K562 (cell line): Measurements from ENCODE around the gene MYOM1. TPM values are rescaled to one million over a fixed set of nuclear protein-coding genes. Genes with fewer than 3 reads are reported as not detected.

ENCODE experiments used
- BRF1 ChIP-seq: IDR thresholded peaks from 3 replicates; pipeline ENCODE4 v1.6.1; 2011; ENCODE audit warnings: borderline replicate concordance, mild to moderate bottlenecking; ENCODE audit not compliant: insufficient read length; ENCODE audit errors: extremely low read depth
- CBFB ChIP-seq: sonication (generic); formaldehyde crosslinking; IDR thresholded peaks from 2 replicates; pipeline ENCODE4 v1.4.0; 2020; ENCODE audit warnings: mild to moderate bottlenecking, missing genetic modification reagents
- CHD1 ChIP-seq: fragments of 200-600 bp; sonication (generic); IDR thresholded peaks from one replicate; pipeline ENCODE4 v1.6.1; 2012; ENCODE audit warnings: mild to moderate bottlenecking, moderate library complexity, low read length, inconsistent platforms
- HNRNPK ChIP-seq: fragments of 200-400 bp; formaldehyde crosslinking; IDR thresholded peaks from one replicate; pipeline ENCODE4 v1.6.1; 2018; ENCODE audit warnings: mild to moderate bottlenecking, low read depth, low read length; ENCODE audit not compliant: poor library complexity, severe bottlenecking
- LARP7 ChIP-seq: fragments of 450-650 bp; IDR thresholded peaks from 2 replicates; pipeline ENCODE4 v1.6.1; 2016
- SIRT6 ChIP-seq: IDR thresholded peaks from one replicate; pipeline ENCODE4 v1.6.1; 2012; ENCODE audit warnings: low read depth, mild to moderate bottlenecking, control low read depth, inconsistent platforms, low read length, moderate library complexity
- SMAD4 ChIP-seq: fragments of 250-450 bp; sonication (Bioruptor Pico); conservative IDR thresholded peaks from 2 replicates; pipeline ENCODE4 v1.8.0; 2021; ENCODE audit warnings: inconsistent platforms, mild to moderate bottlenecking, moderate library complexity
- SREBF1 ChIP-seq: fragments of 150-350 bp; IDR thresholded peaks from 2 replicates; pipeline ENCODE4 v1.6.1; 2014; ENCODE audit warnings: antibody characterized with exemption, low read depth, low read length, borderline replicate concordance
- SREBF2 ChIP-seq: sonication (generic); formaldehyde crosslinking; IDR thresholded peaks from 2 replicates; pipeline ENCODE4 v1.4.0; 2020; ENCODE audit warnings: mild to moderate bottlenecking, missing genetic modification reagents
- TEAD1 ChIP-seq, 2 experiments: fragments of 450-650 bp in 1 of 2; sonication (generic) in 1 of 2; formaldehyde crosslinking; IDR thresholded peaks; 2 replicates each; pipeline versions ENCODE4 v1.4.0 to v1.8.0; 2020 to 2022; ENCODE audit warnings: mild to moderate bottlenecking in 2 of 2, missing genetic modification reagents in 1 of 2
- ZC3H8 ChIP-seq: fragments of 450-650 bp; IDR thresholded peaks from 2 replicates; pipeline ENCODE4 v1.6.1; 2017
- ZNF384 ChIP-seq: IDR thresholded peaks from 2 replicates; pipeline ENCODE4 v1.6.1; 2012; ENCODE audit warnings: low read depth, low read length, improper control_type of control experiment
- ZNF408 ChIP-seq: fragments of 250-450 bp; sonication (Bioruptor Pico); IDR thresholded peaks from 2 replicates; pipeline ENCODE4 v1.4.0; 2020; ENCODE audit warnings: low read depth, mild to moderate bottlenecking, moderate library complexity
- ZSCAN32 ChIP-seq: fragments of 450-650 bp; formaldehyde crosslinking; IDR thresholded peaks from 2 replicates; pipeline ENCODE4 v1.4.0; 2020; ENCODE audit warnings: mild to moderate bottlenecking, moderate library complexity
- polyA plus RNA-seq, 8 experiments: library from polyadenylated mRNA; depleted of rRNA in 4 of 8; stranded (reverse) in 5 of 8; unstranded in 3 of 8; fragments of >200 nt; fragmentation: Nextera tagmentation in 2 of 8; fragmentation: Illumina TruSeq in 1 of 8; extraction: Ambion mirVana in 2 of 8; extraction: Trizol in 1 of 8; gene quantifications; 2 replicates each; pipeline versions ENCODE4 v1.2.1 to v1.2.3, GENCODE V29; 2011 to 2014; ENCODE audit warnings: inconsistent platforms in 1 of 8, missing spikeins in 1 of 8
- total RNA-seq, 7 experiments: library from RNA; depleted of rRNA in 6 of 7; stranded (reverse); fragments of >200 nt in 6 of 7; fragmentation: Illumina TruSeq in 2 of 7; extraction: Trizol in 2 of 7; gene quantifications; 2 replicates each; pipeline versions ENCODE4 v1.2.1 to v1.2.3, GENCODE V29; 2011 to 2021; ENCODE audit warnings: low replicate concordance in 1 of 7
- TF ChIP-seq, protein P1 (sequence below), 2 experiments: fragments of 250-450 bp in 1 of 2; fragments of 450-650 bp in 1 of 2; sonication (Bioruptor Pico) in 1 of 2; IDR thresholded peaks; 2 replicates each; pipeline versions ENCODE4 v1.6.1 to v1.8.0; 2016 to 2021; ENCODE audit warnings: mild to moderate bottlenecking in 2 of 2, moderate library complexity in 2 of 2, missing compliant biosample characterization in 1 of 2, missing genetic modification characterization in 1 of 2
- TF ChIP-seq, protein P2 (sequence below): fragments of 450-650 bp; IDR thresholded peaks from 2 replicates; pipeline ENCODE4 v1.6.1; 2016; ENCODE audit warnings: mild to moderate bottlenecking
- TF ChIP-seq, protein P3 (sequence below): fragments of 450-650 bp; conservative IDR thresholded peaks from 2 replicates; pipeline ENCODE4 v1.6.1; 2016; ENCODE audit warnings: missing genetic modification characterization, low read depth, mild to moderate bottlenecking, control low read depth, missing compliant biosample characterization
- TF ChIP-seq, protein P4 (sequence below): sonication (generic); formaldehyde crosslinking; IDR thresholded peaks from 2 replicates; pipeline ENCODE4 v1.8.0; 2023; ENCODE audit warnings: mild to moderate bottlenecking, missing genetic modification reagents
- TF ChIP-seq, protein P5 (sequence below), 3 experiments: fragments of 200-800 bp in 1 of 3; sonication (Bioruptor generic) in 1 of 3; sonication (generic) in 1 of 3; formaldehyde crosslinking in 1 of 3; IDR thresholded peaks; 2 replicates each; pipeline versions ENCODE4 v1.6.1 to v1.8.0; 2016 to 2022; ENCODE audit warnings: mild to moderate bottlenecking in 2 of 3, missing compliant biosample characterization in 2 of 3, missing genetic modification characterization in 2 of 3, missing genetic modification reagents in 1 of 3

The MYOM1 gene
- total and polyA plus RNA-seq, 9 of the 15 experiments (the other 6 are each of a cell fraction or from before 2014, with no cell fraction given) = 0.01 to 0.62 (median 0.25) TPM

DNA sequence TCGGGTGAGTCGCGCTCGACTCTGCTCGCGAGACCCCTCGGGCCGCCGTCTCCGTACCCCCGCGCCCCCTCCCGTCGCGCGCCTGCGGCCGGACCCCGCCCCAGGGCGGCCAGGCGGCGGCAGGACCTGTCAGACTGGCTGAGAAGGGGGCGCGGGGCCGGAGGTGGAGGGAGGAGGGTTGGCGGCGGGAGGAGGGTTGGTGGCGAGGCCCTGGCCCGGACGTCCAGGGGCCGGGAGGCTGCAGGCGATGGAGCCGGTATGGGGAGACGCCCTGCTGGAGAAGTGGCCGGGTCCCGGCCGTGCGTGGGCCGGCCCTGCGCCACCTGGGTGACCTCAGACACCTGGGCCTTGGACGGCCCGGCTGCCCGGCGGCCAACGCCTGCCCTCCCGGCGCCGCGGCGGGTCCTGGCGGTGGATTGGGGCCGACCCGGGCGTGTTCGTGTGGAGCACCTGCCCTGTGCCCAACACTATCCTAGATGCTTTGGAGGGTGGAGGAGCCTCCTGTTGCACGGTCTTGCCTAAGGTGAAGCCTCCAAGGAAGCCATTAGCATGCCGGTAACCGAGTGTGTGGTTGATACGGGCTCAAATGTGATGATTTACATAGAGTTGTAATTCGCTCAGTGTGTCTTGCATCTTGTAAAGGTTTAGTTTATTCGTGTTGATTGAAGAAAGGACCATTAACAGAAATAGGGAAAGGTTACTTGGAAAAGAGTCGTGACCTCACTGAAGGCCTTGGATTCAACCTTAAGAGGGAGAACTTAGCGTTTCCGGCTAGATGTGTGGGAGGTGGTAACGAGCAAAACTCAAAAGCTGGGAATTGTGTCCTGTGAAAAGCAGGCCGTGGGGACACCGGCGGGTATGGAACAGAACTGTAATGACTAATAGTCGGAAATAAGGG lies 42.7 kb upstream of the MYOM1 start (continued):
- TF ChIP-seq LARP7 = no peak
- TF ChIP-seq CHD1 = no peak
- TF ChIP-seq ZSCAN32 = no peak
- TF ChIP-seq, protein P1, sequence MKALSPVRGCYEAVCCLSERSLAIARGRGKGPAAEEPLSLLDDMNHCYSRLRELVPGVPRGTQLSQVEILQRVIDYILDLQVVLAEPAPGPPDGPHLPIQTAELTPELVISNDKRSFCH (CRISPR knock-in tag; IDR thresholded peaks at IDR 0.05) = no peak
- TF ChIP-seq, protein P1 (tag; IDR thresholded peaks at IDR 0.05) = no peak
- TF ChIP-seq, protein P2, sequence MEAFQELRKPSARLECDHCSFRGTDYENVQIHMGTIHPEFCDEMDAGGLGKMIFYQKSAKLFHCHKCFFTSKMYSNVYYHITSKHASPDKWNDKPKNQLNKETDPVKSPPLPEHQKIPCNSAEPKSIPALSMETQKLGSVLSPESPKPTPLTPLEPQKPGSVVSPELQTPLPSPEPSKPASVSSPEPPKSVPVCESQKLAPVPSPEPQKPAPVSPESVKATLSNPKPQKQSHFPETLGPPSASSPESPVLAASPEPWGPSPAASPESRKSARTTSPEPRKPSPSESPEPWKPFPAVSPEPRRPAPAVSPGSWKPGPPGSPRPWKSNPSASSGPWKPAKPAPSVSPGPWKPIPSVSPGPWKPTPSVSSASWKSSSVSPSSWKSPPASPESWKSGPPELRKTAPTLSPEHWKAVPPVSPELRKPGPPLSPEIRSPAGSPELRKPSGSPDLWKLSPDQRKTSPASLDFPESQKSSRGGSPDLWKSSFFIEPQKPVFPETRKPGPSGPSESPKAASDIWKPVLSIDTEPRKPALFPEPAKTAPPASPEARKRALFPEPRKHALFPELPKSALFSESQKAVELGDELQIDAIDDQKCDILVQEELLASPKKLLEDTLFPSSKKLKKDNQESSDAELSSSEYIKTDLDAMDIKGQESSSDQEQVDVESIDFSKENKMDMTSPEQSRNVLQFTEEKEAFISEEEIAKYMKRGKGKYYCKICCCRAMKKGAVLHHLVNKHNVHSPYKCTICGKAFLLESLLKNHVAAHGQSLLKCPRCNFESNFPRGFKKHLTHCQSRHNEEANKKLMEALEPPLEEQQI = no peak
- no peak for TF ChIP-seq SREBF2 (CRISPR knock-in tag)
- no peak for TF ChIP-seq HNRNPK
- TF ChIP-seq, protein P3, sequence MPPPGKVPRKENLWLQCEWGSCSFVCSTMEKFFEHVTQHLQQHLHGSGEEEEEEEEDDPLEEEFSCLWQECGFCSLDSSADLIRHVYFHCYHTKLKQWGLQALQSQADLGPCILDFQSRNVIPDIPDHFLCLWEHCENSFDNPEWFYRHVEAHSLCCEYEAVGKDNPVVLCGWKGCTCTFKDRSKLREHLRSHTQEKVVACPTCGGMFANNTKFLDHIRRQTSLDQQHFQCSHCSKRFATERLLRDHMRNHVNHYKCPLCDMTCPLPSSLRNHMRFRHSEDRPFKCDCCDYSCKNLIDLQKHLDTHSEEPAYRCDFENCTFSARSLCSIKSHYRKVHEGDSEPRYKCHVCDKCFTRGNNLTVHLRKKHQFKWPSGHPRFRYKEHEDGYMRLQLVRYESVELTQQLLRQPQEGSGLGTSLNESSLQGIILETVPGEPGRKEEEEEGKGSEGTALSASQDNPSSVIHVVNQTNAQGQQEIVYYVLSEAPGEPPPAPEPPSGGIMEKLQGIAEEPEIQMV (tag) = no peak
- TF ChIP-seq ZNF384 = no peak
- TF ChIP-seq ZC3H8 = no peak
- no peak for TF ChIP-seq SIRT6
- TF ChIP-seq, protein P4, sequence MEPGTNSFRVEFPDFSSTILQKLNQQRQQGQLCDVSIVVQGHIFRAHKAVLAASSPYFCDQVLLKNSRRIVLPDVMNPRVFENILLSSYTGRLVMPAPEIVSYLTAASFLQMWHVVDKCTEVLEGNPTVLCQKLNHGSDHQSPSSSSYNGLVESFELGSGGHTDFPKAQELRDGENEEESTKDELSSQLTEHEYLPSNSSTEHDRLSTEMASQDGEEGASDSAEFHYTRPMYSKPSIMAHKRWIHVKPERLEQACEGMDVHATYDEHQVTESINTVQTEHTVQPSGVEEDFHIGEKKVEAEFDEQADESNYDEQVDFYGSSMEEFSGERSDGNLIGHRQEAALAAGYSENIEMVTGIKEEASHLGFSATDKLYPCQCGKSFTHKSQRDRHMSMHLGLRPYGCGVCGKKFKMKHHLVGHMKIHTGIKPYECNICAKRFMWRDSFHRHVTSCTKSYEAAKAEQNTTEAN = no peak
- TF ChIP-seq BRF1 = no peak
- no peak for TF ChIP-seq CBFB
- TF ChIP-seq SREBF1 = no peak
- no peak for TF ChIP-seq SMAD4
- TF ChIP-seq ZNF408 (CRISPR knock-in tag) = no peak
- TF ChIP-seq TEAD1 (CRISPR knock-in tag; IDR thresholded peaks at IDR 0.05) = no peak
- TF ChIP-seq, protein P5, sequence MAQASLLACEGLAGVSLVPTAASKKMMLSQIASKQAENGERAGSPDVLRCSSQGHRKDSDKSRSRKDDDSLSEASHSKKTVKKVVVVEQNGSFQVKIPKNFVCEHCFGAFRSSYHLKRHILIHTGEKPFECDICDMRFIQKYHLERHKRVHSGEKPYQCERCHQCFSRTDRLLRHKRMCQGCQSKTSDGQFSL (CRISPR knock-in tag; IDR thresholded peaks at IDR 0.05) = peak; percentile 26; the same call in 1 of the 2 replicates
- TF ChIP-seq, protein P5 (tag; IDR thresholded peaks at IDR 0.05) = no peak
